Measurements from ENCODE around the gene FBXO8. TPM values are rescaled to one million over a fixed set of nuclear protein-coding genes. Genes with fewer than 3 reads are reported as not detected.
"Not testable (repeated sequence)": the region's sequence is repeated elsewhere in the genome, so short reads cannot be mapped to it uniquely, and the experiment has no call there.

Gene FBXO8
- total and polyA plus RNA-seq, 4 experiments from 2014 or later, result 10.8 to 32.2 (median 26.6) TPM

GRCh38 chr4:174262624-174263444 lies 20.6 kb downstream of the FBXO8 start:
- H3K36me3 ChIP-seq (ENCODE audit: insufficient read depth, low read length), result no peaks in the 10 kb centered on the region
- no peak overlapping the region for H3K4me3 ChIP-seq (ENCODE audit: low read length in 2 of 2)
- Mint-ChIP-seq H3K36me3 (peaks cover 18 to 22% of the 10 kb centered on the region in 2 donors), H3K27me3 (no peaks in the 10 kb centered on the region), H3K9me3 (no peaks in the 10 kb centered on the region), H3K27ac (peak overlapping the region in 2 of 7 donors; percentile 14 to 42), H3K4me1 (peaks cover 5 to 12% (median 9%) of the 10 kb centered on the region in 4 donors), H3K4me3 (no peak overlapping the region)
- no peaks in the 10 kb centered on the region for H3K27me3 ChIP-seq (ENCODE audit: insufficient read depth, low read length)
- H3K27ac ChIP-seq (ENCODE audit: low read depth, low read length), result no peak overlapping the region
- DNase-seq, result no peak
- intact Hi-C loops (cut with micrococcal nuclease), result no loop called here
- no peaks in the 10 kb centered on the region for H3K4me1 ChIP-seq (ENCODE audit: insufficient read depth, low read length)
- ChIA-PET CTCF (ENCODE audit: partially characterized antibody) (no interaction called here), POLR2A (ENCODE audit: partially characterized antibody) (no interaction called here)
- H3K9me3 ChIP-seq (ENCODE audit: control insufficient read depth in 1 of 2, low read length in 2 of 2), result no peaks in the 10 kb centered on the region

- Mint-ChIP-seq H3K4me1 (peaks cover 5 to 10% (median 7%) of the 10 kb centered on the region in 4 donors), H3K27ac (peak overlapping the region in 1 of 7 donors; percentile 13), H3K36me3 (peaks cover 23 to 28% of the 10 kb centered on the region in 2 donors)
- DNase-seq; intact Hi-C loops (cut with micrococcal nuclease); POLR2A ChIA-PET (ENCODE audit: partially characterized antibody); H3K27me3 Mint-ChIP-seq; H3K4me1 ChIP-seq (ENCODE audit: insufficient read depth, low read length); H3K4me3 Mint-ChIP-seq; CTCF ChIA-PET (ENCODE audit: partially characterized antibody); H3K36me3 ChIP-seq (ENCODE audit: insufficient read depth, low read length); H3K27me3 ChIP-seq (ENCODE audit: insufficient read depth, low read length); H3K4me3 ChIP-seq (ENCODE audit: low read length in 2 of 2); H3K9me3 ChIP-seq (ENCODE audit: control insufficient read depth in 1 of 2, low read length in 2 of 2); H3K27ac ChIP-seq (ENCODE audit: low read depth, low read length); H3K9me3 Mint-ChIP-seq: not testable (repeated sequence)
Measured at GRCh38 chr4:174261432-174261831, 22.0 kb downstream of the FBXO8 start.

GRCh38 chr4:174260099-174260498 lies 23.4 kb downstream of the FBXO8 start:
- Histone ChIP-seq H3K9me3 (ENCODE audit: control insufficient read depth in 1 of 2, low read length in 2 of 2) (no peaks in the 10 kb centered on the region), H3K27ac (ENCODE audit: low read depth, low read length) (no peak overlapping the region), H3K36me3 (ENCODE audit: insufficient read depth, low read length) (no peaks in the 10 kb centered on the region), H3K4me1 (ENCODE audit: insufficient read depth, low read length) (no peaks in the 10 kb centered on the region), H3K27me3 (ENCODE audit: insufficient read depth, low read length) (no peaks in the 10 kb centered on the region), H3K4me3 (ENCODE audit: low read length in 2 of 2) (no peak overlapping the region)
- no peak for DNase-seq
- ChIA-PET CTCF (ENCODE audit: partially characterized antibody) (no interaction called here), POLR2A (ENCODE audit: partially characterized antibody) (no interaction called here)
- Mint-ChIP-seq H3K9me3 (no peaks in the 10 kb centered on the region), H3K27me3 (no peaks in the 10 kb centered on the region), H3K36me3 (peaks cover 30 to 32% of the 10 kb centered on the region in 2 donors), H3K4me3 (no peak overlapping the region), H3K27ac (no peak overlapping the region), H3K4me1 (peaks cover 5 to 10% (median 7%) of the 10 kb centered on the region in 4 donors)
- intact Hi-C loops (cut with micrococcal nuclease), result no loop called here

- POLR2A ChIA-PET (ENCODE audit: partially characterized antibody), result no interaction called here
- Mint-ChIP-seq H3K9me3 (no peaks in the 10 kb centered on the region), H3K36me3 (peaks cover 34 to 35% of the 10 kb centered on the region in 2 donors), H3K4me1 (peaks cover 3 to 7% (median 6%) of the 10 kb centered on the region in 4 donors), H3K27me3 (no peaks in the 10 kb centered on the region), H3K4me3 (no peak overlapping the region), H3K27ac (no peak overlapping the region)
- Histone ChIP-seq H3K36me3 (ENCODE audit: insufficient read depth, low read length) (no peaks in the 10 kb centered on the region), H3K4me3 (ENCODE audit: low read length in 2 of 2) (no peak overlapping the region), H3K27me3 (ENCODE audit: insufficient read depth, low read length) (no peaks in the 10 kb centered on the region), H3K4me1 (ENCODE audit: insufficient read depth, low read length) (no peaks in the 10 kb centered on the region), H3K9me3 (ENCODE audit: control insufficient read depth in 1 of 2, low read length in 2 of 2) (no peaks in the 10 kb centered on the region), H3K27ac (ENCODE audit: low read depth, low read length) (no peak overlapping the region)
- DNase-seq, result no peak
- CTCF ChIA-PET (ENCODE audit: partially characterized antibody), result no interaction called here
- intact Hi-C loops (cut with micrococcal nuclease), result no loop called here
Measured at GRCh38 chr4:174259580-174259979, 23.9 kb downstream of the FBXO8 start.

GRCh38 chr4:174256277-174256713 lies 27.2 kb downstream of the FBXO8 start:
- H3K27ac ChIP-seq (ENCODE audit: low read depth, low read length), result no peak overlapping the region
- no peaks in the 10 kb centered on the region for H3K27me3 ChIP-seq (ENCODE audit: insufficient read depth, low read length)
- no peak overlapping the region for H3K4me3 Mint-ChIP-seq
- DNase-seq, result no peak
- H3K4me3 ChIP-seq (ENCODE audit: low read length in 2 of 2), result no peak overlapping the region
- H3K36me3 ChIP-seq (ENCODE audit: insufficient read depth, low read length), result no peaks in the 10 kb centered on the region
- no peaks in the 10 kb centered on the region for H3K27me3 Mint-ChIP-seq
- intact Hi-C loops (cut with micrococcal nuclease), result no loop called here
- no peaks in the 10 kb centered on the region for H3K9me3 ChIP-seq (ENCODE audit: control insufficient read depth in 1 of 2, low read length in 2 of 2)
- peaks cover 32 to 34% of the 10 kb centered on the region in 2 donors for H3K36me3 Mint-ChIP-seq
- no peaks in the 10 kb centered on the region for H3K9me3 Mint-ChIP-seq
- H3K4me1 Mint-ChIP-seq, result peaks cover 8 to 15% (median 11%) of the 10 kb centered on the region in 4 donors
- CTCF ChIA-PET (ENCODE audit: partially characterized antibody), result no interaction called here
- peaks cover 5% of the 10 kb centered on the region for H3K4me1 ChIP-seq (ENCODE audit: insufficient read depth, low read length)
- H3K27ac Mint-ChIP-seq, result no peak overlapping the region
- POLR2A ChIA-PET (ENCODE audit: partially characterized antibody), result no interaction called here

DNA sequence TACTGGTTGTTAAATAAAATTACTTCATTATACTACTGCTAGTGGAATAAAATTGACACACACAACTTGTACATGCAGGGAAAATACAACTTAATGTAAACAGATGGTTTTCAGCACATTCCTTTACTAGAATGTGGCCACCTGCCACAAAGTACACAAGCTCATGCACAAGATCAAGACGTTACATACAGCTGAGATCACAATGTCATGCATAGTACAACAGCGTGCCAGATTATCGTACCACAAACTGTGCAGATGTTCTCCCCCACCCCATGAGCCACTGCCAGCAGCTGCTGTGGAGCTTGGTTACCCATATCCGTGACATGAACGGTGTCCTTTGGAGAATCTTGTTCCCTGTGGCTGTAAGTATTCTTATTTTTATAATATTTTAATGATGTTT lies 27.7 kb downstream of the FBXO8 start:
- H3K9me3 Mint-ChIP-seq, result no peaks in the 10 kb centered on the region
- no peaks in the 10 kb centered on the region for H3K27me3 ChIP-seq (ENCODE audit: insufficient read depth, low read length)
- no peak overlapping the region for H3K4me3 ChIP-seq (ENCODE audit: low read length in 2 of 2)
- peaks cover 5% of the 10 kb centered on the region for H3K4me1 ChIP-seq (ENCODE audit: insufficient read depth, low read length)
- ChIA-PET POLR2A (ENCODE audit: partially characterized antibody) (no interaction called here), CTCF (ENCODE audit: partially characterized antibody) (no interaction called here)
- H3K27ac Mint-ChIP-seq, result no peak overlapping the region
- H3K9me3 ChIP-seq (ENCODE audit: control insufficient read depth in 1 of 2, low read length in 2 of 2), result no peaks in the 10 kb centered on the region
- H3K27me3 Mint-ChIP-seq, result no peaks in the 10 kb centered on the region
- H3K36me3 Mint-ChIP-seq, result peaks cover 32 to 34% of the 10 kb centered on the region in 2 donors
- no peaks in the 10 kb centered on the region for H3K36me3 ChIP-seq (ENCODE audit: insufficient read depth, low read length)
- no peak for DNase-seq
- H3K4me1 Mint-ChIP-seq, result peaks cover 8 to 15% (median 11%) of the 10 kb centered on the region in 4 donors
- H3K4me3 Mint-ChIP-seq, result no peak overlapping the region
- no peak overlapping the region for H3K27ac ChIP-seq (ENCODE audit: low read depth, low read length)
- intact Hi-C loops (cut with micrococcal nuclease), result no loop called here

DNA sequence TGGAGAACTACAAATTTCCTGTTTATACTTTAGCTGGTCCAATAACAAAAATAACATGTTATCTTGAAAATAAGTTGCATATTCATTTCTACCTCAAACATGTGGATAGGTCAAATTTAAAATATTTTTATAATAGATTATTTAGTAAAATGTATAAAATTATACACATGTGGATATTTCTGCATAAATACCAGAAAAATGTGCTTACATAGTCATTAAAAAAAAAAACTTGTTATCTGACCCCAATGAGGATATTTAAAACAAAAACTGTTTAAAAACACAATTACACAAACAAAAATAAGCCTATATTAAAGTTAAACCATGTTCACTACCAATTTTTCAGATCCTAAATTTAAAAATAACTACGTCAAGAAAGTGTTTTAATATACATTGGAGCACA lies 28.1 kb downstream of the FBXO8 start:
- CTCF ChIA-PET (ENCODE audit: partially characterized antibody), result no interaction called here
- Mint-ChIP-seq H3K27ac (no peak overlapping the region), H3K4me3 (no peak overlapping the region), H3K4me1 (peaks cover 8 to 18% (median 12%) of the 10 kb centered on the region in 4 donors), H3K27me3 (no peaks in the 10 kb centered on the region), H3K9me3 (no peaks in the 10 kb centered on the region), H3K36me3 (peaks cover 35 to 36% of the 10 kb centered on the region in 2 donors)
- POLR2A ChIA-PET (ENCODE audit: partially characterized antibody), result no interaction called here
- H3K27ac ChIP-seq (ENCODE audit: low read depth, low read length), result no peak overlapping the region
- H3K9me3 ChIP-seq (ENCODE audit: control insufficient read depth in 1 of 2, low read length in 2 of 2), result no peaks in the 10 kb centered on the region
- no peak overlapping the region for H3K4me3 ChIP-seq (ENCODE audit: low read length in 2 of 2)
- intact Hi-C loops (cut with micrococcal nuclease), result no loop called here
- H3K4me1 ChIP-seq (ENCODE audit: insufficient read depth, low read length), result peaks cover 5% of the 10 kb centered on the region
- no peak for DNase-seq
- H3K36me3 ChIP-seq (ENCODE audit: insufficient read depth, low read length), result no peaks in the 10 kb centered on the region
- no peaks in the 10 kb centered on the region for H3K27me3 ChIP-seq (ENCODE audit: insufficient read depth, low read length)

Measured in CD4-positive, alpha-beta memory T cell (primary cell).